ENCODE measurements around the gene INHBB.

DNA sequence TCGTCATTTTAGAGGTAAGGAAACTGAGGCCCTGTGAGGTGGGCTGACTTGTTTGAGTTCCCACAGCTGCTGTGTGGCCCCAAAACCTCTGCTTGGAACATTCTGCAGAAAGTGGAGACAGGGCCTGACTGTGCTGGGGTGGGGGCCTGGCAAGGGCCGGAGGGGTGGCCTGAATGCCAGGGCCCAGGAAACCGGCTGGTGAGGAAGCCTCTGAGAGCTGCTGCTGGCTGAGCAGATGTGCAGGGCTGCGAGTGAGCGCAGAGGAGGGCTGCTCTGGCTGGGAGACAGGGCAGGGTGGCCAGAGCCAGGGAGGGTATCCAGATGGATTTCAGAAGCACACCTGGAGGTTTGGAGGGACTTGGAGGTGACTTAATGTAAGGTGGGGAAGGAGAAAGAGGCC lies 29.9 kb upstream of the INHBB start:
- TF ChIP-seq EZH2 (IDR thresholded peaks at IDR 0.05; ENCODE audit: borderline replicate concordance), result no peak
- no peak for TF ChIP-seq CTCF (IDR thresholded peaks at IDR 0.05; ENCODE audit: poor library complexity)
- TF ChIP-seq EZH2phosphoT487 (IDR thresholded peaks at IDR 0.05; ENCODE audit: low read depth, severe bottlenecking, unreplicated experiment), result no peak

Measured in hepatocyte (in vitro differentiated cells).